Hepatocyte (in vitro differentiated cells): ENCODE results near the gene KIAA2012. TPM values are rescaled to one million over a fixed set of nuclear protein-coding genes. Genes with fewer than 3 reads are reported as not detected.
A peak's percentile ranks its signal among the peaks of the same experiment; 100 is the strongest.

ENCODE experiments used
- DNase-seq: peaks from one replicate; pipeline ENCODE4 v3.0.0-alpha.2; 2016; ENCODE audit warnings: low spot score
- H2AFZ ChIP-seq: fragments of 200-600 bp; sonication (generic); 2 replicates; pipeline ENCODE4 v1.6.0; 2016; ENCODE audit warnings: antibody characterized with exemption, mild to moderate bottlenecking
- H3K27ac ChIP-seq: fragments of 200-600 bp; sonication (generic); 2 replicates; pipeline ENCODE4 v1.5.1; 2016; ENCODE audit warnings: mild to moderate bottlenecking
- H3K27me3 ChIP-seq: fragments of 200-600 bp; sonication (generic); 2 replicates; pipeline ENCODE4 v1.6.1; 2016
- H3K36me3 ChIP-seq: fragments of 200-600 bp; sonication (generic); replicated peaks from 2 replicates; pipeline ENCODE4 v1.5.1; 2016; ENCODE audit warnings: low read depth; ENCODE audit not compliant: insufficient read depth
- H3K4me1 ChIP-seq: fragments of 200-600 bp; sonication (generic); 2 replicates; pipeline ENCODE4 v1.5.1; 2016; ENCODE audit warnings: mild to moderate bottlenecking, moderate library complexity; ENCODE audit not compliant: insufficient read depth
- H3K4me2 ChIP-seq: fragments of 200-600 bp; sonication (generic); 2 replicates; pipeline ENCODE4 v1.6.0; 2016
- H3K4me3 ChIP-seq: fragments of 200-600 bp; sonication (generic); 2 replicates; pipeline ENCODE4 v1.5.1; 2016; ENCODE audit warnings: mild to moderate bottlenecking
- H3K79me2 ChIP-seq: fragments of 200-600 bp; sonication (generic); 2 replicates; pipeline ENCODE4 v1.6.0; 2017; ENCODE audit warnings: mild to moderate bottlenecking
- H3K9me2 ChIP-seq: fragments of 200-600 bp; sonication (generic); replicated peaks from 2 replicates; pipeline ENCODE4 v1.6.0; 2017; ENCODE audit warnings: mild to moderate bottlenecking; ENCODE audit not compliant: insufficient read depth
- H3K9me3 ChIP-seq: fragments of 200-600 bp; sonication (generic); 2 replicates; pipeline ENCODE4 v1.5.1; 2016; ENCODE audit warnings: low read depth, mild to moderate bottlenecking
- H4K20me1 ChIP-seq: fragments of 200-600 bp; sonication (generic); 2 replicates; pipeline ENCODE4 v1.6.0; 2016; ENCODE audit warnings: mild to moderate bottlenecking; ENCODE audit not compliant: insufficient read depth, poor library complexity, severe bottlenecking
- EZH2 ChIP-seq: fragments of 200-600 bp; sonication (generic); IDR thresholded peaks from 2 replicates; pipeline ENCODE4 v1.6.1; 2016; ENCODE audit warnings: antibody characterized with exemption, mild to moderate bottlenecking, borderline replicate concordance
- EZH2phosphoT487 ChIP-seq: fragments of 200-600 bp; sonication (generic); IDR thresholded peaks from one replicate; pipeline ENCODE4 v1.6.1; 2018; ENCODE audit warnings: antibody characterized with exemption, mild to moderate bottlenecking, low read depth, moderate library complexity; ENCODE audit not compliant: unreplicated experiment, severe bottlenecking
- WGBS: methylation state at CpG from one replicate; pipeline ENCODE4 v1.1.6; 2016; ENCODE audit warnings: low lambda C conversion rate; ENCODE audit errors: missing lambda C conversion rate; 5-methylcytosine and 5-hydroxymethylcytosine counted together
- polyA plus RNA-seq: library from polyadenylated mRNA; unstranded; fragments of >200 nt; fragmentation: Nextera tagmentation; extraction: Ambion mirVana; gene quantifications from 2 replicates; pipeline ENCODE4 v1.2.1, GENCODE V29; 2016
- total RNA-seq: library from RNA; depleted of rRNA; stranded (reverse); fragments of >200 nt; gene quantifications from 2 replicates; pipeline ENCODE4 v1.2.3, GENCODE V29; 2014
- TF ChIP-seq, protein P1 (sequence below): fragments of 200-600 bp; sonication (generic); IDR thresholded peaks from 2 replicates; pipeline ENCODE4 v1.5.1; 2016; ENCODE audit warnings: antibody characterized with exemption, mild to moderate bottlenecking; ENCODE audit not compliant: poor library complexity

The KIAA2012 gene
- total and polyA plus RNA-seq, 2 experiments from 2014 or later: 0.27 TPM; not detected in 1

GRCh38 chr2:202091476-202091875 is 18.4 kb downstream of the KIAA2012 start:
- TF ChIP-seq EZH2 (no peak), EZH2phosphoT487 (no peak)
- TF ChIP-seq, protein P1, sequence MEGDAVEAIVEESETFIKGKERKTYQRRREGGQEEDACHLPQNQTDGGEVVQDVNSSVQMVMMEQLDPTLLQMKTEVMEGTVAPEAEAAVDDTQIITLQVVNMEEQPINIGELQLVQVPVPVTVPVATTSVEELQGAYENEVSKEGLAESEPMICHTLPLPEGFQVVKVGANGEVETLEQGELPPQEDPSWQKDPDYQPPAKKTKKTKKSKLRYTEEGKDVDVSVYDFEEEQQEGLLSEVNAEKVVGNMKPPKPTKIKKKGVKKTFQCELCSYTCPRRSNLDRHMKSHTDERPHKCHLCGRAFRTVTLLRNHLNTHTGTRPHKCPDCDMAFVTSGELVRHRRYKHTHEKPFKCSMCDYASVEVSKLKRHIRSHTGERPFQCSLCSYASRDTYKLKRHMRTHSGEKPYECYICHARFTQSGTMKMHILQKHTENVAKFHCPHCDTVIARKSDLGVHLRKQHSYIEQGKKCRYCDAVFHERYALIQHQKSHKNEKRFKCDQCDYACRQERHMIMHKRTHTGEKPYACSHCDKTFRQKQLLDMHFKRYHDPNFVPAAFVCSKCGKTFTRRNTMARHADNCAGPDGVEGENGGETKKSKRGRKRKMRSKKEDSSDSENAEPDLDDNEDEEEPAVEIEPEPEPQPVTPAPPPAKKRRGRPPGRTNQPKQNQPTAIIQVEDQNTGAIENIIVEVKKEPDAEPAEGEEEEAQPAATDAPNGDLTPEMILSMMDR: no peak
- H3K36me3 ChIP-seq: no peaks in the 10 kb centered on the region
- H3K9me3 ChIP-seq: no peaks in the 10 kb centered on the region
- H3K27me3 ChIP-seq: no peaks in the 10 kb centered on the region
- 75% methylated on average over 6 of the region's 6 CpGs for WGBS
- H3K9me2 ChIP-seq: no peaks in the 10 kb centered on the region
- H3K4me3 ChIP-seq: no peak overlapping the region
- no peak overlapping the region for H2AFZ ChIP-seq
- no peaks in the 10 kb centered on the region for H3K79me2 ChIP-seq
- no peak overlapping the region for H3K4me2 ChIP-seq
- H3K27ac ChIP-seq: no peak overlapping the region
- no peaks in the 10 kb centered on the region for H4K20me1 ChIP-seq
- no peaks in the 10 kb centered on the region for H3K4me1 ChIP-seq
- DNase-seq: no peak

DNA sequence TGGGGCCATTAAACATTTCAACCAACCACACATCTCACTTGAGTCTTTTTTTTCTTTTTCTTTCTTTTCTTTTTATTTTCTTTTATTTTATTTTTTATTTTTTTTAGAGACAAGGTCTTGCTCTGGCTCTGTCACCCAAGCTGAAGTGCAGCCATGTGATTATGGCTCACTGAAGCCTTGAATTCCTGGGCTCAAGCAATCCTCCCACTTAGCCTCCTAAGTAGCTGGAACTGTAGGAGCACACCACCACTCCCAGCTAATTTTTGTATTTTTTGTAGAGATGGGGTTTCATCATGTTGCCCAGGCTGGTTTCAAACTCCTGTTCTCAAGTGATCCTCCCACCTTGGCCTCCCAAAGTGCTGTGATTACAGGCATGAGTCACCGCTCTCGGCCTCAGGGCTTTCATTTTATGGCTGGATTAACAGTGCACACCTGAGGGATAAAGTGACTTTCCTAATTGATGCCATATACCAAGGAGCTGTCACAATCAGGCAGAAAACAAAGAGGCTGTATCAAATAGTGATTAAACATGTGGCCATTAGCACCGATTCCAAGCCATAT is 21.5 kb downstream of the KIAA2012 start:
- no peaks in the 10 kb centered on the region for H3K9me3 ChIP-seq
- no peaks in the 10 kb centered on the region for H4K20me1 ChIP-seq
- H2AFZ ChIP-seq: no peak overlapping the region
- no peak for DNase-seq
- no peaks in the 10 kb centered on the region for H3K9me2 ChIP-seq
- no peaks in the 10 kb centered on the region for H3K79me2 ChIP-seq
- H3K36me3 ChIP-seq: no peaks in the 10 kb centered on the region
- no peak overlapping the region for H3K4me3 ChIP-seq
- no peak overlapping the region for H3K27ac ChIP-seq
- TF ChIP-seq EZH2 (no peak), EZH2phosphoT487 (no peak)
- TF ChIP-seq, protein P1: no peak
- H3K27me3 ChIP-seq: no peaks in the 10 kb centered on the region
- WGBS: 48% methylated on average over 3 of the region's 3 CpGs
- no peaks in the 10 kb centered on the region for H3K4me1 ChIP-seq
- no peak overlapping the region for H3K4me2 ChIP-seq

- H3K79me2 ChIP-seq: no peaks in the 10 kb centered on the region
- no peaks in the 10 kb centered on the region for H3K4me1 ChIP-seq
- H3K27ac ChIP-seq: no peak overlapping the region
- H3K4me2 ChIP-seq: no peak overlapping the region
- H3K27me3 ChIP-seq: no peaks in the 10 kb centered on the region
- no peak overlapping the region for H2AFZ ChIP-seq
- DNase-seq: no peak
- H4K20me1 ChIP-seq: no peaks in the 10 kb centered on the region
- H3K9me2 ChIP-seq: no peaks in the 10 kb centered on the region
- no peak for TF ChIP-seq EZH2phosphoT487
- no peak for TF ChIP-seq EZH2
- TF ChIP-seq, protein P1: no peak
- H3K9me3 ChIP-seq: no peaks in the 10 kb centered on the region
- H3K4me3 ChIP-seq: no peak overlapping the region
- H3K36me3 ChIP-seq: no peaks in the 10 kb centered on the region
These were observed 22.2 kb downstream of the KIAA2012 start for GRCh38 chr2:202095235-202095634.

- no peak overlapping the region for H2AFZ ChIP-seq
- no peaks in the 10 kb centered on the region for H3K36me3 ChIP-seq
- H3K4me2 ChIP-seq: no peak overlapping the region
- WGBS: 35% methylated on average over 3 of the region's 3 CpGs
- H3K27ac ChIP-seq: no peak overlapping the region
- H3K4me3 ChIP-seq: no peak overlapping the region
- no peaks in the 10 kb centered on the region for H4K20me1 ChIP-seq
- TF ChIP-seq, protein P1: no peak
- TF ChIP-seq EZH2 (no peak), EZH2phosphoT487 (no peak)
- no peaks in the 10 kb centered on the region for H3K27me3 ChIP-seq
- H3K4me1 ChIP-seq: peaks cover 6% of the 10 kb centered on the region
- peak; percentile 34 for DNase-seq
- no peaks in the 10 kb centered on the region for H3K79me2 ChIP-seq
- H3K9me3 ChIP-seq: no peaks in the 10 kb centered on the region
- no peaks in the 10 kb centered on the region for H3K9me2 ChIP-seq
These were observed 23.7 kb downstream of the KIAA2012 start for GRCh38 chr2:202096736-202097135.
